Ecto neural progenitor cell (in vitro differentiated cells): ENCODE data around the gene PRM1.

ENCODE experiments used
- DNase-seq: peaks from one replicate; pipeline ENCODE4 v3.0.0-alpha.2; 2018; ENCODE audit warnings: low spot score

The PRM1 gene

GRCh38 chr16:11272921-11273720, 8.0 kb downstream of the PRM1 start, which contains the start of gene PRM3:
Gene PRM3 (minus strand): TSS chr16:11273629. CDS start chr16:11273595, 34 bp downstream.
- DNase-seq = no peak

- DNase-seq = no peak
These were observed 8.6 kb downstream of the PRM1 start for GRCh38 chr16:11272484-11272883.

- no peak for DNase-seq
These were observed 9.5 kb downstream of the PRM1 start for GRCh38 chr16:11271610-11272009.

GRCh38 chr16:11270602-11271162, 10.4 kb downstream of the PRM1 start:
- no peak for DNase-seq

- DNase-seq = no peak
These were observed 12.2 kb downstream of the PRM1 start, which contains the start of gene TNP2 for GRCh38 chr16:11268921-11269375. Gene TNP2 (minus strand): TSS chr16:11269325. CDS start chr16:11269262, 63 bp downstream.

GRCh38 chr16:11265124-11265523, 16.0 kb downstream of the PRM1 start:
- DNase-seq = no peak

- no peak for DNase-seq
These were observed 16.8 kb downstream of the PRM1 start for GRCh38 chr16:11264155-11264832.

GRCh38 chr16:11263737-11264136, 17.4 kb downstream of the PRM1 start:
- no peak for DNase-seq

GRCh38 chr16:11262915-11263314, 18.2 kb downstream of the PRM1 start:
- DNase-seq = no peak

- DNase-seq = no peak
These were observed 20.5 kb downstream of the PRM1 start for GRCh38 chr16:11260596-11260966.

GRCh38 chr16:11259655-11260595, 21.2 kb downstream of the PRM1 start:
- no peak for DNase-seq

GRCh38 chr16:11258553-11259492, 22.3 kb downstream of the PRM1 start:
- DNase-seq = no peak

GRCh38 chr16:11257131-11257938, 23.8 kb downstream of the PRM1 start:
- DNase-seq = peak; percentile 81

- DNase-seq = peak; percentile 79
These were observed 24.4 kb downstream of the PRM1 start for GRCh38 chr16:11256661-11257130.

- DNase-seq = peak; percentile 94
These were observed 25.1 kb downstream of the PRM1 start, which contains the start of gene SOCS1 for GRCh38 chr16:11255737-11256660. Gene SOCS1 (minus strand): TSS chr16:11256204. CDS start chr16:11255478, 726 bp downstream.

GRCh38 chr16:11254913-11255736, 26.0 kb downstream of the PRM1 start:
- DNase-seq = peak; percentile 71
